Spleen (tissue), 11 donors: Measurements from ENCODE around the gene TMEM45A. TPM values are rescaled to one million over a fixed set of nuclear protein-coding genes. Genes with fewer than 3 reads are reported as not detected.

ENCODE experiments used
- DNase-seq: peaks from one replicate; pipeline ENCODE4 v3.0.0-alpha.2; 2020
- H3K27ac ChIP-seq, 8 donors: fragments of 200-600 bp; sonication (generic) in 7 of 8; 1 replicate in 4 of 8; 2 replicates in 4 of 8; pipeline versions ENCODE4 v1.5.0 to v1.8.0; 2016 to 2021; ENCODE audit warnings: inconsistent platforms in 4 of 8, mild to moderate bottlenecking in 4 of 8, moderate library complexity in 1 of 8
- H3K27me3 ChIP-seq, 7 donors: fragments of 200-600 bp; sonication (generic) in 6 of 7; replicated peaks in 1 of 7; 1 replicate in 4 of 7; 2 replicates in 3 of 7; pipeline versions ENCODE4 v1.5.0 to v1.8.0; 2016 to 2021; ENCODE audit warnings: inconsistent platforms in 3 of 7, mild to moderate bottlenecking in 1 of 7
- H3K36me3 ChIP-seq, 6 donors: fragments of 200-600 bp; sonication (generic) in 5 of 6; 1 replicate in 4 of 6; 2 replicates in 2 of 6; pipeline versions ENCODE4 v1.5.0 to v1.8.0; 2016 to 2021; ENCODE audit warnings: inconsistent platforms in 2 of 6
- H3K4me1 ChIP-seq, 6 donors: fragments of 200-600 bp; sonication (generic) in 5 of 6; 1 replicate in 3 of 6; 2 replicates in 3 of 6; pipeline versions ENCODE4 v1.5.0 to v1.8.0; 2016 to 2021; ENCODE audit warnings: inconsistent platforms in 3 of 6
- H3K4me3 ChIP-seq, 8 donors: fragments of 200-600 bp; sonication (generic) in 7 of 8; 1 replicate in 4 of 8; 2 replicates in 4 of 8; pipeline versions ENCODE4 v1.5.0 to v1.8.0; 2016 to 2021; ENCODE audit warnings: inconsistent platforms in 4 of 8, mild to moderate bottlenecking in 4 of 8, moderate library complexity in 2 of 8
- H3K9me3 ChIP-seq, 8 donors: fragments of 200-600 bp; sonication (generic) in 7 of 8; 1 replicate in 4 of 8; 2 replicates in 4 of 8; pipeline versions ENCODE4 v1.5.0 to v1.8.0; 2016 to 2021; ENCODE audit warnings: inconsistent platforms in 4 of 8
- POLR2A ChIP-seq, 3 donors: fragments of 450-650 bp; IDR thresholded peaks; one replicate each; pipeline ENCODE4 v1.5.1; 2017; ENCODE audit warnings: antibody characterized with exemption in 3 of 3, mild to moderate bottlenecking in 1 of 3
- POLR2AphosphoS5 ChIP-seq, 3 donors: sonication (generic); formaldehyde crosslinking; IDR thresholded peaks; one replicate each; pipeline ENCODE4 v1.5.1; 2017; ENCODE audit warnings: antibody characterized with exemption in 3 of 3
- WGBS, 5 donors: extraction: QIAGEN DNeasy Blood & Tissue Kit in 3 of 5; methylation state at CpG; one replicate each; pipeline versions ENCODE4 v1.1.5 to v1.1.7; 2013 to 2018; 5-methylcytosine and 5-hydroxymethylcytosine counted together
- intact Hi-C: fragments of 100-400 bp; cut with DNase I; formaldehyde crosslinking; loops from one replicate; pipeline ENCODE4 v1.15.0; 2023; ENCODE audit warnings: low total_unique reads
- polyA plus RNA-seq, 3 donors: library from polyadenylated mRNA; stranded (reverse); fragments of 200-250 nt; gene quantifications; one replicate each; pipeline ENCODE4 v1.2.1, GENCODE V29; 2013
- total RNA-seq, 7 donors: library from RNA; depleted of rRNA in 3 of 7; stranded (reverse); fragments of >200 nt in 3 of 7; fragmentation: NEBNext Ultra II Directional in 4 of 7; extraction: Animal tissue kit (Norgen Biotek cat#: 25700) in 4 of 7; gene quantifications; one replicate each; pipeline versions ENCODE4 v1.1.0 to v1.2.1, GENCODE V29; 2016 to 2021
- TF ChIP-seq, protein P1 (sequence below), 11 experiments: fragments of 200-600 bp in 7 of 11; fragments of 450-650 bp in 4 of 11; sonication (generic) in 4 of 11; IDR thresholded peaks in 8 of 11; conservative IDR thresholded peaks in 3 of 11; 1 replicate in 7 of 11; 2 replicates in 4 of 11; pipeline versions ENCODE4 v1.4.0 to v1.8.0; 2016 to 2021; ENCODE audit warnings: antibody characterized with exemption in 11 of 11, inconsistent platforms in 4 of 11, mild to moderate bottlenecking in 1 of 11
- donor health status: healthy with polysubstance abuse.
- donor health status: DM: no; HTN: no; CAD: no; lungs with moderate emphysema.
- donor health status: DM: no; HTN: no; CAD: no.
- donor health status: Bipolar disorder and iron deficiency.
- donor health status: healthy.
- donor health status: DM: no; HTN: no; CAD: no.
- donor health status: DM: yes; HTN: yes; CAD: no.

Gene TMEM45A
- total and polyA plus RNA-seq, 10 donors: 1.2 to 13.4 (median 5.5) TPM

DNA sequence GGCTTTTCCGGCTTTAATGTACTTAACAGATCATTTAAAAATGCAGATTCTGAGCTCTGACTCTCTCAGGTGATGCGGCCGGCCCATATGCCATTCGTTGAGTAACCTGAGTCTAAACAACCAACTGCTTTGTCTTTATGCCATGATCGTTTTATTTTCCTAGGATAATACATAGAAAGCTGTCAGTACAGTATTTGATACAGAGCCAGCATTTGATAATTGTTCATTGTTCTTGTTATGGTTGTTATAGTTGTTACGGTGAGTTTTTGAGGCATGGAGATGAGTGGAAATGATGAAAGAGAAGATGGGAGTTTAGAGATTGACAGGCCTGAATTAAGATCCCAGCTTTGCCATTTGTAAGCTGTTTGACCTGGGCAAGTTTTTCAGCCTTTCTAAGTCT is 40.0 kb downstream of the TMEM45A start:
- TF ChIP-seq POLR2AphosphoS5 (IDR thresholded peaks at IDR 0.05): no peak
- TF ChIP-seq, protein P1, sequence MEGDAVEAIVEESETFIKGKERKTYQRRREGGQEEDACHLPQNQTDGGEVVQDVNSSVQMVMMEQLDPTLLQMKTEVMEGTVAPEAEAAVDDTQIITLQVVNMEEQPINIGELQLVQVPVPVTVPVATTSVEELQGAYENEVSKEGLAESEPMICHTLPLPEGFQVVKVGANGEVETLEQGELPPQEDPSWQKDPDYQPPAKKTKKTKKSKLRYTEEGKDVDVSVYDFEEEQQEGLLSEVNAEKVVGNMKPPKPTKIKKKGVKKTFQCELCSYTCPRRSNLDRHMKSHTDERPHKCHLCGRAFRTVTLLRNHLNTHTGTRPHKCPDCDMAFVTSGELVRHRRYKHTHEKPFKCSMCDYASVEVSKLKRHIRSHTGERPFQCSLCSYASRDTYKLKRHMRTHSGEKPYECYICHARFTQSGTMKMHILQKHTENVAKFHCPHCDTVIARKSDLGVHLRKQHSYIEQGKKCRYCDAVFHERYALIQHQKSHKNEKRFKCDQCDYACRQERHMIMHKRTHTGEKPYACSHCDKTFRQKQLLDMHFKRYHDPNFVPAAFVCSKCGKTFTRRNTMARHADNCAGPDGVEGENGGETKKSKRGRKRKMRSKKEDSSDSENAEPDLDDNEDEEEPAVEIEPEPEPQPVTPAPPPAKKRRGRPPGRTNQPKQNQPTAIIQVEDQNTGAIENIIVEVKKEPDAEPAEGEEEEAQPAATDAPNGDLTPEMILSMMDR (IDR thresholded peaks at IDR 0.05 in 8 of 11, conservative IDR thresholded peaks at IDR 0.05 in 3 of 11): no peak
- TF ChIP-seq POLR2A (IDR thresholded peaks at IDR 0.05): no peak
- no peak overlapping the region for H3K4me3 ChIP-seq
- no peaks in the 10 kb centered on the region for H3K4me1 ChIP-seq
- WGBS, 5 donors: 90 to 94% (median 91%) methylated on average over 6 of the region's 6 CpGs
- intact Hi-C loops: no loop called here
- H3K27ac ChIP-seq: no peak overlapping the region
- H3K27me3 ChIP-seq: peaks cover 0 to 2% (median 0%) of the 10 kb centered on the region in 7 donors
- no peaks in the 10 kb centered on the region for H3K9me3 ChIP-seq
- no peaks in the 10 kb centered on the region for H3K36me3 ChIP-seq
- no peak for DNase-seq

DNA sequence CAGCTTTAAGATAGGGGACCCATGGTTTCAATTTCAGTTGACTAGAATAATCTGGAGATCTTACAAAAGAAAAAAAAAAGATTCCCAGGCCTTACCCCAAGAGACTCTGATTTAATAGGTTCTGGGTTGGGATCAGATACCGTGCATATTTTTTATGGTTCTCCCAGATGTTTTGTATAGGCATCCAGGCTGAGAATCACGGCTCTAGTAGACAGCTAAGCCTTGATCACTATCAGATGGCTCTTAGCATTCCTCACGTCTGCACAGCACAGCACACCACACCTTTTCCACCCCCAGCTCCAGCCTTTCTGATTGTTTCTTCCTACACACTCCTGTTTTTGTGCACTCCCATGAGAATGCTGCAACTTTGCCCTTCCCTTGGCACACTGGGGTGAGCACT is 40.8 kb downstream of the TMEM45A start:
- TF ChIP-seq POLR2A (IDR thresholded peaks at IDR 0.05) (no peak), POLR2AphosphoS5 (IDR thresholded peaks at IDR 0.05) (no peak)
- TF ChIP-seq, protein P1 (IDR thresholded peaks at IDR 0.05 in 8 of 11, conservative IDR thresholded peaks at IDR 0.05 in 3 of 11): no peak
- Histone ChIP-seq H3K36me3 (no peaks in the 10 kb centered on the region), H3K27ac (no peak overlapping the region), H3K27me3 (peaks cover 0 to under 1% (median 0%) of the 10 kb centered on the region in 7 donors), H3K9me3 (no peaks in the 10 kb centered on the region), H3K4me3 (no peak overlapping the region), H3K4me1 (no peaks in the 10 kb centered on the region)
- intact Hi-C loops: no loop called here
- no peak for DNase-seq
- WGBS, 5 donors: 75 to 96% (median 89%) methylated on average over 3 of the region's 3 CpGs

DNA sequence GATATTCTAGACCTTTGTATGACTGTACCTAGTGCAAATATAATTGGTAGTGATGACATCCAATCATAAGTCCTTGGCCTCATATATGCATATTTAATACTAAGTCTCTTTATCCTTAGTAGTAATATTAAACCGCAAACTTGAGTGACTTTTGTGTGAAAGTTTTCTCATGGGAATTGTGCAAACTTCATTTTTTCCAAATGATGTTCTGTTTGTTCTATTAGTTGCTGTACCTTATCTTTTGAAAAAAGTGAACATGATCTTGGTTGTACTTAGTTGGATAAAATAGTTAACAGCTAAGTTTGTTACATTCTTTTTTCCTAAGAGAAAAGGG is 43.2 kb downstream of the TMEM45A start:
- intact Hi-C loops: no loop called here
- DNase-seq: no peak
- no peaks in the 10 kb centered on the region for H3K4me1 ChIP-seq
- TF ChIP-seq POLR2AphosphoS5 (IDR thresholded peaks at IDR 0.05): no peak
- TF ChIP-seq, protein P1 (IDR thresholded peaks at IDR 0.05 in 8 of 11, conservative IDR thresholded peaks at IDR 0.05 in 3 of 11): no peak
- no peak for TF ChIP-seq POLR2A (IDR thresholded peaks at IDR 0.05)
- H3K36me3 ChIP-seq: no peaks in the 10 kb centered on the region
- no peaks in the 10 kb centered on the region for H3K9me3 ChIP-seq
- H3K4me3 ChIP-seq: no peak overlapping the region
- WGBS, 5 donors: 89 to 100% (median 98%) methylated on average over 1 of the region's 1 CpG
- no peak overlapping the region for H3K27ac ChIP-seq
- H3K27me3 ChIP-seq: no peaks in the 10 kb centered on the region

DNA sequence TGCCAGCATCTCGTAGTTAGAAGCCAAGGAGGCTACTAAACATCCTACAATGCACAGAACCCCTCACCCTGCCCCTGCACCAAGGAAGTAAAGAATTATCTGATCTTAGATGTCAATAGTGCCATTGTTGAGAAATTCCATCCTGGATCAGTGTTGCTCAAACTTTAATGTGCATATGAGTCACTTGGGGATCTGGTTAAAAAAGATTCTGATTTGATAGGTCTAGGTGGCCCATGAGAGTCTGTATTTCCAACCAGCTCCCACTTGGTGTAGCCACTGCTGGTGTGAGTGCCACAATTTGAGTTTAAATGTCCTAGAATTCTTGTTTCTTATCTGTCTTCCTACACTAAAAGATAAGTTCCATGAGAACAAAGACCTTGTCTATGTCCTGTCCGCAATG is 43.7 kb downstream of the TMEM45A start:
- Histone ChIP-seq H3K36me3 (no peaks in the 10 kb centered on the region), H3K4me3 (no peak overlapping the region), H3K27ac (no peak overlapping the region), H3K27me3 (no peaks in the 10 kb centered on the region), H3K4me1 (no peaks in the 10 kb centered on the region), H3K9me3 (no peaks in the 10 kb centered on the region)
- TF ChIP-seq, protein P1 (IDR thresholded peaks at IDR 0.05 in 8 of 11, conservative IDR thresholded peaks at IDR 0.05 in 3 of 11): no peak
- TF ChIP-seq POLR2A (IDR thresholded peaks at IDR 0.05) (no peak), POLR2AphosphoS5 (IDR thresholded peaks at IDR 0.05) (no peak)
- 80 to 90% (median 84%) methylated on average over 2 of the region's 2 CpGs for WGBS, 5 donors
- intact Hi-C loops: no loop called here
- no peak for DNase-seq
